SU-DHL-6 (cell line): Measurements from ENCODE around the gene MFAP5.

Experiments used
- EZH2phosphoT487 ChIP-seq: fragments of 200-600 bp; sonication (generic), shearing (Covaris generic); conservative IDR thresholded peaks from 2 replicates; pipeline ENCODE4 v1.6.1; 2018; ENCODE audit warnings: mild to moderate bottlenecking, antibody characterized with exemption, low read length, moderate library complexity, mixed read lengths
- TF ChIP-seq, protein P1 (sequence below): fragments of 200-600 bp; sonication (generic); IDR thresholded peaks from one replicate; pipeline ENCODE4 v1.5.1; 2017; ENCODE audit warnings: antibody characterized with exemption, mild to moderate bottlenecking, low read length, moderate library complexity; ENCODE audit not compliant: insufficient read depth, poor library complexity, severe bottlenecking

GRCh38 chr12:8678661-8679111 lies 16.1 kb upstream of the MFAP5 start:
- TF ChIP-seq, protein P1, sequence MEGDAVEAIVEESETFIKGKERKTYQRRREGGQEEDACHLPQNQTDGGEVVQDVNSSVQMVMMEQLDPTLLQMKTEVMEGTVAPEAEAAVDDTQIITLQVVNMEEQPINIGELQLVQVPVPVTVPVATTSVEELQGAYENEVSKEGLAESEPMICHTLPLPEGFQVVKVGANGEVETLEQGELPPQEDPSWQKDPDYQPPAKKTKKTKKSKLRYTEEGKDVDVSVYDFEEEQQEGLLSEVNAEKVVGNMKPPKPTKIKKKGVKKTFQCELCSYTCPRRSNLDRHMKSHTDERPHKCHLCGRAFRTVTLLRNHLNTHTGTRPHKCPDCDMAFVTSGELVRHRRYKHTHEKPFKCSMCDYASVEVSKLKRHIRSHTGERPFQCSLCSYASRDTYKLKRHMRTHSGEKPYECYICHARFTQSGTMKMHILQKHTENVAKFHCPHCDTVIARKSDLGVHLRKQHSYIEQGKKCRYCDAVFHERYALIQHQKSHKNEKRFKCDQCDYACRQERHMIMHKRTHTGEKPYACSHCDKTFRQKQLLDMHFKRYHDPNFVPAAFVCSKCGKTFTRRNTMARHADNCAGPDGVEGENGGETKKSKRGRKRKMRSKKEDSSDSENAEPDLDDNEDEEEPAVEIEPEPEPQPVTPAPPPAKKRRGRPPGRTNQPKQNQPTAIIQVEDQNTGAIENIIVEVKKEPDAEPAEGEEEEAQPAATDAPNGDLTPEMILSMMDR, result no peak
- TF ChIP-seq EZH2phosphoT487, result no peak
